Measurements from ENCODE around the gene USP4.

USP4 gene

GRCh38 chr3:49294343-49294742, 45.5 kb downstream of the USP4 start:
- Mint-ChIP-seq H3K27ac (no peak overlapping the region), H3K27me3 (no peaks in the 10 kb centered on the region), H3K4me1 (ENCODE audit: low read depth) (peaks cover 5% of the 10 kb centered on the region), H3K4me3 (no peak overlapping the region), H3K36me3 (ENCODE audit: low read depth) (peaks cover 89% of the 10 kb centered on the region), H3K9me3 (no peaks in the 10 kb centered on the region)
- no peak for DNase-seq

GRCh38 chr3:49283997-49284396, 55.9 kb downstream of the USP4 start:
- H3K4me3 Mint-ChIP-seq = no peak overlapping the region
- H3K9me3 Mint-ChIP-seq = no peaks in the 10 kb centered on the region
- H3K27me3 Mint-ChIP-seq = no peaks in the 10 kb centered on the region
- H3K4me1 Mint-ChIP-seq (ENCODE audit: low read depth) = no peaks in the 10 kb centered on the region
- H3K36me3 Mint-ChIP-seq (ENCODE audit: low read depth) = peaks cover 86% of the 10 kb centered on the region
- H3K27ac Mint-ChIP-seq = no peak overlapping the region
- DNase-seq = no peak

- Mint-ChIP-seq H3K36me3 (ENCODE audit: low read depth) (peaks cover 78% of the 10 kb centered on the region), H3K27me3 (no peaks in the 10 kb centered on the region), H3K4me1 (ENCODE audit: low read depth) (peaks cover 31% of the 10 kb centered on the region), H3K9me3 (no peaks in the 10 kb centered on the region), H3K27ac (peak overlapping the region; percentile 94), H3K4me3 (no peak overlapping the region)
- DNase-seq = no peak
Observed at GRCh38 chr3:49279376-49279775, 60.5 kb downstream of the USP4 start.

GRCh38 chr3:49278548-49278947, 61.3 kb downstream of the USP4 start:
- peaks cover 76% of the 10 kb centered on the region for H3K36me3 Mint-ChIP-seq (ENCODE audit: low read depth)
- no peaks in the 10 kb centered on the region for H3K27me3 Mint-ChIP-seq
- DNase-seq = no peak
- no peaks in the 10 kb centered on the region for H3K9me3 Mint-ChIP-seq
- H3K4me1 Mint-ChIP-seq (ENCODE audit: low read depth) = peaks cover 36% of the 10 kb centered on the region
- no peak overlapping the region for H3K4me3 Mint-ChIP-seq
- H3K27ac Mint-ChIP-seq = peak overlapping the region; percentile 94

- peak overlapping the region; percentile 79 for H3K4me3 Mint-ChIP-seq
- no peaks in the 10 kb centered on the region for H3K27me3 Mint-ChIP-seq
- peaks cover 78% of the 10 kb centered on the region for H3K36me3 Mint-ChIP-seq (ENCODE audit: low read depth)
- DNase-seq = no peak
- H3K4me1 Mint-ChIP-seq (ENCODE audit: low read depth) = peaks cover 38% of the 10 kb centered on the region
- peak overlapping the region; percentile 94 for H3K27ac Mint-ChIP-seq
- no peaks in the 10 kb centered on the region for H3K9me3 Mint-ChIP-seq
Observed at GRCh38 chr3:49277383-49277775, 62.5 kb downstream of the USP4 start.

- peak within 1 kb of the TSS; percentile 94 for H3K27ac Mint-ChIP-seq
- H3K4me1 Mint-ChIP-seq (ENCODE audit: low read depth) = peaks cover 38% of the 10 kb centered on the region
- peak within 1 kb of the TSS; percentile 79 for H3K4me3 Mint-ChIP-seq
- peaks cover 75% of the 10 kb centered on the region for H3K36me3 Mint-ChIP-seq (ENCODE audit: low read depth)
- DNase-seq = peak; percentile 86
- no peaks in the 10 kb centered on the region for H3K9me3 Mint-ChIP-seq
- no peaks in the 10 kb centered on the region for H3K27me3 Mint-ChIP-seq
Observed at GRCh38 chr3:49276475-49277382, 63.1 kb downstream of the USP4 start, which contains the start of gene C3orf62. C3orf62 (minus strand) TSS chr3:49277232; CDS start chr3:49276872, 360 bp downstream.

- peaks cover 76% of the 10 kb centered on the region for H3K36me3 Mint-ChIP-seq (ENCODE audit: low read depth)
- H3K4me3 Mint-ChIP-seq = peak overlapping the region; percentile 31
- H3K27me3 Mint-ChIP-seq = no peaks in the 10 kb centered on the region
- DNase-seq = peak; percentile 36
- H3K9me3 Mint-ChIP-seq = no peaks in the 10 kb centered on the region
- peaks cover 38% of the 10 kb centered on the region for H3K4me1 Mint-ChIP-seq (ENCODE audit: low read depth)
- peak overlapping the region; percentile 83 for H3K27ac Mint-ChIP-seq
Observed at GRCh38 chr3:49273825-49274532, 65.9 kb downstream of the USP4 start.

- H3K4me3 Mint-ChIP-seq = no peak overlapping the region
- H3K9me3 Mint-ChIP-seq = no peaks in the 10 kb centered on the region
- H3K4me1 Mint-ChIP-seq (ENCODE audit: low read depth) = peaks cover 16% of the 10 kb centered on the region
- H3K27me3 Mint-ChIP-seq = no peaks in the 10 kb centered on the region
- no peak overlapping the region for H3K27ac Mint-ChIP-seq
- DNase-seq = no peak
- H3K36me3 Mint-ChIP-seq (ENCODE audit: low read depth) = peaks cover 62% of the 10 kb centered on the region
Observed at GRCh38 chr3:49271047-49271446, 68.8 kb downstream of the USP4 start.

GRCh38 chr3:49270156-49270500, 69.7 kb downstream of the USP4 start:
- Mint-ChIP-seq H3K27me3 (no peaks in the 10 kb centered on the region), H3K4me3 (no peak overlapping the region), H3K9me3 (no peaks in the 10 kb centered on the region), H3K4me1 (ENCODE audit: low read depth) (peaks cover 9% of the 10 kb centered on the region), H3K36me3 (ENCODE audit: low read depth) (peaks cover 56% of the 10 kb centered on the region), H3K27ac (no peak overlapping the region)
- no peak for DNase-seq

- no peak for DNase-seq
- Mint-ChIP-seq H3K27me3 (no peaks in the 10 kb centered on the region), H3K27ac (no peak overlapping the region), H3K4me1 (ENCODE audit: low read depth) (peaks cover 7% of the 10 kb centered on the region), H3K9me3 (no peaks in the 10 kb centered on the region), H3K36me3 (ENCODE audit: low read depth) (peaks cover 55% of the 10 kb centered on the region), H3K4me3 (no peak overlapping the region)
Observed at GRCh38 chr3:49269443-49270155, 70.3 kb downstream of the USP4 start.

- no peak for DNase-seq
- peak overlapping the region; percentile 47 for H3K27ac Mint-ChIP-seq
- H3K9me3 Mint-ChIP-seq = no peaks in the 10 kb centered on the region
- peaks cover 1% of the 10 kb centered on the region for H3K4me1 Mint-ChIP-seq (ENCODE audit: low read depth)
- no peaks in the 10 kb centered on the region for H3K27me3 Mint-ChIP-seq
- H3K36me3 Mint-ChIP-seq (ENCODE audit: low read depth) = peaks cover 38% of the 10 kb centered on the region
- H3K4me3 Mint-ChIP-seq = no peak overlapping the region
Observed at GRCh38 chr3:49266410-49267095, 73.3 kb downstream of the USP4 start.

- H3K27me3 Mint-ChIP-seq = no peaks in the 10 kb centered on the region
- DNase-seq = no peak
- H3K4me3 Mint-ChIP-seq = no peak overlapping the region
- peak overlapping the region; percentile 53 for H3K27ac Mint-ChIP-seq
- H3K36me3 Mint-ChIP-seq (ENCODE audit: low read depth) = peaks cover 30% of the 10 kb centered on the region
- H3K4me1 Mint-ChIP-seq (ENCODE audit: low read depth) = peaks cover 7% of the 10 kb centered on the region
- H3K9me3 Mint-ChIP-seq = no peaks in the 10 kb centered on the region
Observed at GRCh38 chr3:49265661-49266386, 74.0 kb downstream of the USP4 start.

- H3K27me3 Mint-ChIP-seq = no peaks in the 10 kb centered on the region
- no peak for DNase-seq
- no peaks in the 10 kb centered on the region for H3K9me3 Mint-ChIP-seq
- H3K4me3 Mint-ChIP-seq = no peak overlapping the region
- no peak overlapping the region for H3K27ac Mint-ChIP-seq
- H3K36me3 Mint-ChIP-seq (ENCODE audit: low read depth) = peaks cover 10% of the 10 kb centered on the region
- H3K4me1 Mint-ChIP-seq (ENCODE audit: low read depth) = peaks cover 13% of the 10 kb centered on the region
Observed at GRCh38 chr3:49263159-49263889, 76.5 kb downstream of the USP4 start.
